Stimulated activated CD8-positive, alpha-beta memory T cell treated with anti-CD3 and anti-CD28 coated beads, Interleukin-7, amount 100 ng/mL, for 1 hour (primary cell): ENCODE data around the gene MZF1.
A peak's percentile ranks its signal among the peaks of the same experiment; 100 is the strongest.
"Not testable (repeated sequence)": the region's sequence is repeated elsewhere in the genome, so short reads cannot be mapped to it uniquely, and the experiment has no call there.

Experiments used
- DNase-seq, 2 donors: peaks; one replicate each; pipeline ENCODE4 v3.0.0-alpha.2; 2020; ENCODE audit warnings: low read depth in 2 of 2

Gene MZF1

GRCh38 chr19:58572818-58573657 is at the start of gene MZF1:
Gene MZF1 (minus strand): TSS chr19:58573335. CDS start chr19:58571389, 1,946 bp downstream.
- peak; percentile 99 to 100 for DNase-seq

- not testable (repeated sequence) for DNase-seq
Observed at GRCh38 chr19:58607213-58607612, 34.1 kb upstream of the MZF1 start.

- not testable (repeated sequence) for DNase-seq
Observed at GRCh38 chr19:58606251-58606896, 33.2 kb upstream of the MZF1 start.

- DNase-seq: no peak
Observed at GRCh38 chr19:58586133-58586765, 13.1 kb upstream of the MZF1 start.

GRCh38 chr19:58585442-58586132 is 12.5 kb upstream of the MZF1 start:
- DNase-seq: no peak

GRCh38 chr19:58584498-58585441 is 11.6 kb upstream of the MZF1 start:
- no peak for DNase-seq

- DNase-seq: no peak
Observed at GRCh38 chr19:58582985-58583384, 9.8 kb upstream of the MZF1 start.

GRCh38 chr19:58581227-58582141 is 8.3 kb upstream of the MZF1 start:
- DNase-seq: peak; percentile 81 to 89

GRCh38 chr19:58579473-58580142 is 6.5 kb upstream of the MZF1 start:
- no peak for DNase-seq

- no peak for DNase-seq
Observed at GRCh38 chr19:58578012-58578925, 5.1 kb upstream of the MZF1 start.

- not testable (repeated sequence) for DNase-seq
Observed at GRCh38 chr19:58577581-58577980, 4.4 kb upstream of the MZF1 start.

GRCh38 chr19:58575183-58576041 is 2.3 kb upstream of the MZF1 start:
- DNase-seq: peak in 1 of 2 donors; percentile 50

GRCh38 chr19:58573658-58574164 is 576 bp upstream of the MZF1 start:
- no peak for DNase-seq

GRCh38 chr19:58572026-58572817 is 913 bp downstream of the MZF1 start:
- no peak for DNase-seq

- DNase-seq: no peak
Observed at GRCh38 chr19:58571575-58571947, 1.6 kb downstream of the MZF1 start.
